Measurements from ENCODE around the gene CYP4F22.

DNA sequence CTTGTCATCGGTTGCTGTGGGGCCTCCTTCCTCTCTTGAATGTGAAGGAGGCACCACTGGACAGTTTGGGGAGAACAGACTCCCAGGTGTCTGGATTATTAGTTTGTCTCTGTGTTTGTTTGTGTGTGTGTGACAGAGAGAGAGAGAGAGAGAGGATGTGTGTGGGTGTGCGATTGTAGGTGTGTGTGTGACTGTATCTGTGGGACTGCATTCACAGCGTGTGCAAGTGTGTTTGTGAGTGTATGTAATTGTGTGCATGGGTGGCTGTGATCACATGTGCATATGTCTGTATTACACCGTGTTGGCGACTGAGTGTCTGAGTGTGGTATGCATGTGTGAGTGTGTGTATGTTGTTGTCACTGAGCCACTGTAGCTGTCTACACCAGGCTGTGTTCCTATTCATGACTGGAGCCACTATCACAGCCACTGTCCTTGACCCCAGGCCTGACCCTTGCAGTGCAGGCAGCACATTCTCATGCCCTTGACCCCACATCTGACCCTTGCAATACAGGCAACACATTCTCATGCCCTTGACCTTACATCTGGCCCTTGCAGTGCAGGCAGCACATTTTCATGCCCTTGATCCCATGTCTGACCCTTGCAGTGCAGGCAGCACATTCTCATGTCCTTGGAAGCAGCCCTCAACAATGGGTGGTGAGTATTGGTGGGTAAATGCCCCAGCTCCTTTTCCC, 81.6 kb downstream of the CYP4F22 start:
- TF ChIP-seq, protein P1, sequence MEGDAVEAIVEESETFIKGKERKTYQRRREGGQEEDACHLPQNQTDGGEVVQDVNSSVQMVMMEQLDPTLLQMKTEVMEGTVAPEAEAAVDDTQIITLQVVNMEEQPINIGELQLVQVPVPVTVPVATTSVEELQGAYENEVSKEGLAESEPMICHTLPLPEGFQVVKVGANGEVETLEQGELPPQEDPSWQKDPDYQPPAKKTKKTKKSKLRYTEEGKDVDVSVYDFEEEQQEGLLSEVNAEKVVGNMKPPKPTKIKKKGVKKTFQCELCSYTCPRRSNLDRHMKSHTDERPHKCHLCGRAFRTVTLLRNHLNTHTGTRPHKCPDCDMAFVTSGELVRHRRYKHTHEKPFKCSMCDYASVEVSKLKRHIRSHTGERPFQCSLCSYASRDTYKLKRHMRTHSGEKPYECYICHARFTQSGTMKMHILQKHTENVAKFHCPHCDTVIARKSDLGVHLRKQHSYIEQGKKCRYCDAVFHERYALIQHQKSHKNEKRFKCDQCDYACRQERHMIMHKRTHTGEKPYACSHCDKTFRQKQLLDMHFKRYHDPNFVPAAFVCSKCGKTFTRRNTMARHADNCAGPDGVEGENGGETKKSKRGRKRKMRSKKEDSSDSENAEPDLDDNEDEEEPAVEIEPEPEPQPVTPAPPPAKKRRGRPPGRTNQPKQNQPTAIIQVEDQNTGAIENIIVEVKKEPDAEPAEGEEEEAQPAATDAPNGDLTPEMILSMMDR (IDR thresholded peaks at IDR 0.05; ENCODE audit: low read depth, low read length): no peak
- no peak for TF ChIP-seq EZH2phosphoT487 (IDR thresholded peaks at IDR 0.05; ENCODE audit: low read depth)

All from OCI-LY3 (cell line).